K562 (cell line): Measurements from ENCODE around the gene IFNGR2. TPM values are rescaled to one million over a fixed set of nuclear protein-coding genes. Genes with fewer than 3 reads are reported as not detected.
A peak's percentile ranks its signal among the peaks of the same experiment; 100 is the strongest.

Experiments used
- EWSR1 ChIP-seq: fragments of 450-650 bp; IDR thresholded peaks from 2 replicates; pipeline ENCODE4 v1.6.1; 2018; ENCODE audit warnings: borderline replicate concordance, mild to moderate bottlenecking, low read depth, moderate library complexity; ENCODE audit not compliant: partially characterized antibody
- GABPA ChIP-seq: fragments of 200-800 bp; sonication (Bioruptor generic); conservative IDR thresholded peaks from 2 replicates; pipeline ENCODE4 v1.6.1; 2016; ENCODE audit warnings: low read depth, missing genetic modification characterization, missing compliant biosample characterization
- HDAC3 ChIP-seq: fragments of 450-650 bp; IDR thresholded peaks from 2 replicates; pipeline ENCODE4 v1.6.1; 2018; ENCODE audit warnings: borderline replicate concordance, mild to moderate bottlenecking, moderate library complexity; ENCODE audit not compliant: partially characterized antibody
- L3MBTL2 ChIP-seq: fragments of 450-650 bp; IDR thresholded peaks from 2 replicates; pipeline ENCODE4 v1.6.1; 2016; ENCODE audit warnings: mild to moderate bottlenecking, moderate library complexity
- MECOM ChIP-seq: fragments of 250-450 bp; sonication (Bioruptor Pico); IDR thresholded peaks from 2 replicates; pipeline ENCODE4 v1.8.0; 2022; ENCODE audit warnings: inconsistent platforms
- RBM25 ChIP-seq: fragments of 200-400 bp; formaldehyde crosslinking; IDR thresholded peaks from 2 replicates; pipeline ENCODE4 v1.6.1; 2018; ENCODE audit warnings: low read length, low read depth, moderate library complexity; ENCODE audit not compliant: severe bottlenecking
- ZBTB26 ChIP-seq: fragments of 450-650 bp; formaldehyde crosslinking; IDR thresholded peaks from 2 replicates; pipeline ENCODE4 v1.4.0; 2022; ENCODE audit warnings: missing genetic modification characterization
- ZFPM2 ChIP-seq: fragments of 250-450 bp; sonication (Bioruptor Pico); IDR thresholded peaks from 2 replicates; pipeline ENCODE4 v1.5.1; 2022; ENCODE audit warnings: mild to moderate bottlenecking
- ZNF121 ChIP-seq: sonication (generic); formaldehyde crosslinking; conservative IDR thresholded peaks from 2 replicates; pipeline ENCODE4 v1.8.0; 2022; ENCODE audit warnings: missing genetic modification reagents
- ZNF511 ChIP-seq: sonication (generic); formaldehyde crosslinking; IDR thresholded peaks from 2 replicates; pipeline ENCODE4 v1.8.0; 2022; ENCODE audit warnings: mild to moderate bottlenecking, missing genetic modification reagents
- polyA plus RNA-seq, 8 experiments: library from polyadenylated mRNA; depleted of rRNA in 4 of 8; stranded (reverse) in 5 of 8; unstranded in 3 of 8; fragments of >200 nt; fragmentation: Nextera tagmentation in 2 of 8; fragmentation: Illumina TruSeq in 1 of 8; extraction: Ambion mirVana in 2 of 8; extraction: Trizol in 1 of 8; gene quantifications; 2 replicates each; pipeline versions ENCODE4 v1.2.1 to v1.2.3, GENCODE V29; 2011 to 2014; ENCODE audit warnings: inconsistent platforms in 1 of 8, missing spikeins in 1 of 8
- total RNA-seq, 7 experiments: library from RNA; depleted of rRNA in 6 of 7; stranded (reverse); fragments of >200 nt in 6 of 7; fragmentation: Illumina TruSeq in 2 of 7; extraction: Trizol in 2 of 7; gene quantifications; 2 replicates each; pipeline versions ENCODE4 v1.2.1 to v1.2.3, GENCODE V29; 2011 to 2021; ENCODE audit warnings: low replicate concordance in 1 of 7
- TF ChIP-seq, protein P1 (sequence below): fragments of 250-450 bp; sonication (Bioruptor Pico); IDR thresholded peaks from 2 replicates; pipeline ENCODE4 v1.4.0; 2020; ENCODE audit warnings: mild to moderate bottlenecking, moderate library complexity
- TF ChIP-seq, protein P2 (sequence below): fragments of 250-450 bp; sonication (Bioruptor Pico); IDR thresholded peaks from 2 replicates; pipeline ENCODE4 v1.4.0; 2020; ENCODE audit warnings: borderline replicate concordance
- TF ChIP-seq, protein P3 (sequence below): fragments of 450-650 bp; conservative IDR thresholded peaks from 2 replicates; pipeline ENCODE4 v1.6.1; 2016; ENCODE audit warnings: missing genetic modification characterization, low read depth, mild to moderate bottlenecking, missing compliant biosample characterization, moderate library complexity

IFNGR2 gene
- total and polyA plus RNA-seq, 9 of the 15 experiments (the other 6 are each of a cell fraction or from before 2014, with no cell fraction given), result 6.7 to 58.0 (median 28.5) TPM

DNA sequence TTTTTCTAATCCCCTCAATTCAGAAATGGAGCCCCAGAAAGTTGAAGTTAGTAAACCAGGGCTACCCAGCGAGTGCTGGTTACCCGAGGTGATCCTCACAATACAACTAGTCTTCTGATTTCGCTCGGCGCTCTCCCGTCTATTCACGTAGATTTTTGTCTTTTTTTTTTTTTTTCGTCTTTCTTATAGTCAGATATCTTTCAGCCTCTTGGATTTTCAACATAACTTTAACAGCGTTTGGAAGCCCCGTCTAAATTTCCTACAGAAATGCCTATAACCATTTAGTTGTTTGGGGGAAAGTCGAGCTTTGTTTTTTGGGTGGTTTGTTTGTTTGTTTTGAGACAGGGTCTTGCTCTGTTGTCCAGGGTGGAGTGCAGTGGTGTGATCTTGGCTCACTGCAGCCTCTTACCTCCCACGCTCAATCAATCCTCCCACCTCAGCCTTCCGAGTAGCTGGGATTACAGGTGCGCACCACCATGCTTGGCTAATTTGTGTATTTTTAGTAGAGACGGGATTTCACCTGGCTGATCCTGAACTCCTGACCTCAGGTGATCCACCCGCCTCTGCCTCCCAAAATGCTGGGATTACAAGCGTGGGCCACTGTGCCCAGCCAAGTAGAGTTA, 77.4 kb downstream of the IFNGR2 start (continued):
- TF ChIP-seq ZBTB26 (CRISPR knock-in tag) (peak; percentile 38; the same call in 1 of the 2 replicates), HDAC3 (no peak), EWSR1 (no peak), MECOM (CRISPR knock-in tag) (peak; percentile 52; the same call in 1 of the 2 replicates), ZNF511 (CRISPR knock-in tag) (0 out of 2 replicates have a peak, but pooled peaks have one; percentile 2), ZFPM2 (CRISPR knock-in tag) (no peak), GABPA (tag) (no peak), L3MBTL2 (no peak), RBM25 (peak; percentile 55), ZNF121 (CRISPR knock-in tag) (peak; percentile 94)
- TF ChIP-seq, protein P1, sequence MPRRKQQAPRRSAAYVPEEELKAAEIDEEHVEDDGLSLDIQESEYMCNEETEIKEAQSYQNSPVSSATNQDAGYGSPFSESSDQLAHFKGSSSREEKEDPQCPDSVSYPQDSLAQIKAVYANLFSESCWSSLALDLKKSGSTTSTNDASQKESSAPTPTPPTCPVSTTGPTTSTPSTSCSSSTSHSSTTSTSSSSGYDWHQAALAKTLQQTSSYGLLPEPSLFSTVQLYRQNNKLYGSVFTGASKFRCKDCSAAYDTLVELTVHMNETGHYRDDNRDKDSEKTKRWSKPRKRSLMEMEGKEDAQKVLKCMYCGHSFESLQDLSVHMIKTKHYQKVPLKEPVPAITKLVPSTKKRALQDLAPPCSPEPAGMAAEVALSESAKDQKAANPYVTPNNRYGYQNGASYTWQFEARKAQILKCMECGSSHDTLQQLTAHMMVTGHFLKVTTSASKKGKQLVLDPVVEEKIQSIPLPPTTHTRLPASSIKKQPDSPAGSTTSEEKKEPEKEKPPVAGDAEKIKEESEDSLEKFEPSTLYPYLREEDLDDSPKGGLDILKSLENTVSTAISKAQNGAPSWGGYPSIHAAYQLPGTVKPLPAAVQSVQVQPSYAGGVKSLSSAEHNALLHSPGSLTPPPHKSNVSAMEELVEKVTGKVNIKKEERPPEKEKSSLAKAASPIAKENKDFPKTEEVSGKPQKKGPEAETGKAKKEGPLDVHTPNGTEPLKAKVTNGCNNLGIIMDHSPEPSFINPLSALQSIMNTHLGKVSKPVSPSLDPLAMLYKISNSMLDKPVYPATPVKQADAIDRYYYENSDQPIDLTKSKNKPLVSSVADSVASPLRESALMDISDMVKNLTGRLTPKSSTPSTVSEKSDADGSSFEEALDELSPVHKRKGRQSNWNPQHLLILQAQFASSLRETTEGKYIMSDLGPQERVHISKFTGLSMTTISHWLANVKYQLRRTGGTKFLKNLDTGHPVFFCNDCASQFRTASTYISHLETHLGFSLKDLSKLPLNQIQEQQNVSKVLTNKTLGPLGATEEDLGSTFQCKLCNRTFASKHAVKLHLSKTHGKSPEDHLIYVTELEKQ (CRISPR knock-in tag), result no peak
- TF ChIP-seq, protein P2, sequence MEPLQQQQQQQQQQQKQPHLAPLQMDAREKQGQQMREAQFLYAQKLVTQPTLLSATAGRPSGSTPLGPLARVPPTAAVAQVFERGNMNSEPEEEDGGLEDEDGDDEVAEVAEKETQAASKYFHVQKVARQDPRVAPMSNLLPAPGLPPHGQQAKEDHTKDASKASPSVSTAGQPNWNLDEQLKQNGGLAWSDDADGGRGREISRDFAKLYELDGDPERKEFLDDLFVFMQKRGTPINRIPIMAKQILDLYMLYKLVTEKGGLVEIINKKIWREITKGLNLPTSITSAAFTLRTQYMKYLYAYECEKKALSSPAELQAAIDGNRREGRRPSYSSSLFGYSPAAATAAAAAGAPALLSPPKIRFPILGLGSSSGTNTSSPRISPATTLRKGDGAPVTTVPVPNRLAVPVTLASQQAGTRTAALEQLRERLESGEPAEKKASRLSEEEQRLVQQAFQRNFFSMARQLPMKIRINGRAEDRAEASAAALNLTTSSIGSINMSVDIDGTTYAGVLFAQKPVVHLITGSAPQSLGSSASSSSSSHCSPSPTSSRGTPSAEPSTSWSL (CRISPR knock-in tag), result no peak
- TF ChIP-seq, protein P3, sequence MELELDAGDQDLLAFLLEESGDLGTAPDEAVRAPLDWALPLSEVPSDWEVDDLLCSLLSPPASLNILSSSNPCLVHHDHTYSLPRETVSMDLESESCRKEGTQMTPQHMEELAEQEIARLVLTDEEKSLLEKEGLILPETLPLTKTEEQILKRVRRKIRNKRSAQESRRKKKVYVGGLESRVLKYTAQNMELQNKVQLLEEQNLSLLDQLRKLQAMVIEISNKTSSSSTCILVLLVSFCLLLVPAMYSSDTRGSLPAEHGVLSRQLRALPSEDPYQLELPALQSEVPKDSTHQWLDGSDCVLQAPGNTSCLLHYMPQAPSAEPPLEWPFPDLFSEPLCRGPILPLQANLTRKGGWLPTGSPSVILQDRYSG (tag), result no peak
